Activated T-cell treated with anti-CD3 and anti-CD28 coated beads for 24 hours (primary cell): ENCODE data around the gene SAMMSON.

Source experiments
- DNase-seq: peaks from one replicate; pipeline ENCODE4 v3.0.0-alpha.2; 2020; ENCODE audit warnings: low read depth

The SAMMSON gene

GRCh38 chr3:69999140-70000027, at the start of gene SAMMSON:
Gene SAMMSON (plus strand): TSS chr3:69999733.
- DNase-seq, result no peak

- no peak for DNase-seq
These were observed 47.9 kb upstream of the SAMMSON start for GRCh38 chr3:69951616-69952015.

- no peak for DNase-seq
These were observed 40.0 kb upstream of the SAMMSON start for GRCh38 chr3:69959581-69959980.

- DNase-seq, result no peak
These were observed 37.7 kb upstream of the SAMMSON start for GRCh38 chr3:69961706-69962439.

- no peak for DNase-seq
These were observed 35.9 kb upstream of the SAMMSON start for GRCh38 chr3:69963643-69964042.

GRCh38 chr3:69967156-69967555, 32.4 kb upstream of the SAMMSON start:
- no peak for DNase-seq

GRCh38 chr3:69970827-69971226, 28.7 kb upstream of the SAMMSON start:
- DNase-seq, result no peak

- DNase-seq, result no peak
These were observed 26.9 kb upstream of the SAMMSON start for GRCh38 chr3:69972672-69973071.

GRCh38 chr3:69976021-69976420, 23.5 kb upstream of the SAMMSON start:
- no peak for DNase-seq

GRCh38 chr3:69983546-69984265, 15.8 kb upstream of the SAMMSON start:
- DNase-seq, result no peak

- DNase-seq, result no peak
These were observed 14.3 kb upstream of the SAMMSON start for GRCh38 chr3:69985266-69985665.

GRCh38 chr3:69986419-69986818, 13.1 kb upstream of the SAMMSON start:
- no peak for DNase-seq

GRCh38 chr3:69987833-69988232, 11.7 kb upstream of the SAMMSON start:
- no peak for DNase-seq

- no peak for DNase-seq
These were observed 5.8 kb upstream of the SAMMSON start for GRCh38 chr3:69993757-69994156.

- no peak for DNase-seq
These were observed 4.6 kb upstream of the SAMMSON start for GRCh38 chr3:69994919-69995318.

- no peak for DNase-seq
These were observed 1.8 kb upstream of the SAMMSON start for GRCh38 chr3:69997631-69998307.

GRCh38 chr3:69998759-69999139, 784 bp upstream of the SAMMSON start:
- no peak for DNase-seq

- DNase-seq, result no peak
These were observed 486 bp downstream of the SAMMSON start for GRCh38 chr3:70000028-70000410.

GRCh38 chr3:70000563-70001081, 1.1 kb downstream of the SAMMSON start:
- no peak for DNase-seq

GRCh38 chr3:70003119-70003518, 3.6 kb downstream of the SAMMSON start:
- DNase-seq, result no peak

GRCh38 chr3:70006089-70006488, 6.6 kb downstream of the SAMMSON start:
- DNase-seq, result no peak

GRCh38 chr3:70010346-70010745, 10.8 kb downstream of the SAMMSON start:
- DNase-seq, result no peak
